GOT3 (cell line): ENCODE data around the gene KY.

ENCODE experiments used
- DNase-seq: peaks from one replicate; lab custom pipeline; 2025; ENCODE audit warnings: mixed read lengths; lab: John Stamatoyannopoulos, UW

KY gene

GRCh38 chr3:134650431-134651346 lies at the start of gene KY:
TSS of gene KY (minus strand) at chr3:134651022. CDS start at chr3:134650960, 62 bp downstream.
- DNase-seq = peak; percentile 65

- no peak for DNase-seq
These were observed 48.9 kb upstream of the KY start for GRCh38 chr3:134699721-134700120.

GRCh38 chr3:134699141-134699711 lies 48.4 kb upstream of the KY start:
- DNase-seq = no peak

- DNase-seq = no peak
These were observed 47.2 kb upstream of the KY start for GRCh38 chr3:134697830-134698689.

DNA sequence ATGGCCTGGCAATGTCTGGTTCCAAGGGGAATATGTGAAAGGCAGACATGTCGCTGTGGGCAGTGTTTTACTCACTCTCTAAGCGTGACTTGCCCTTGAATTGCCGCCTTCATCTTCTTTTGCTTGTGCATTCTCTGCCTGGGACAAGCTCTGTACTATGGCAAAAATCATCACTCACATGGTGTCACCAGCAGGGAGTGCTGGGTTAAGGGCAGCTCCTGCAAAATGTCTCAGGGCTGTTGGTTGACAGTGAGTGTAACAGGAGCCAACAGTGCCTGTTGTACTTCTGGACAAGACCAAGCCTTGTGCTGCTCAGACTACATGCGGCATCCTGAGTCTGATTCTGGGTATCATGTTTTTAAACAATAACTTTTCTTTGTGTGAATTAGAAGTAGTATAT lies 45.3 kb upstream of the KY start:
- DNase-seq = no peak

- no peak for DNase-seq
These were observed 44.2 kb upstream of the KY start for GRCh38 chr3:134694946-134695543.

GRCh38 chr3:134694466-134694865 lies 43.6 kb upstream of the KY start:
- DNase-seq = no peak

DNA sequence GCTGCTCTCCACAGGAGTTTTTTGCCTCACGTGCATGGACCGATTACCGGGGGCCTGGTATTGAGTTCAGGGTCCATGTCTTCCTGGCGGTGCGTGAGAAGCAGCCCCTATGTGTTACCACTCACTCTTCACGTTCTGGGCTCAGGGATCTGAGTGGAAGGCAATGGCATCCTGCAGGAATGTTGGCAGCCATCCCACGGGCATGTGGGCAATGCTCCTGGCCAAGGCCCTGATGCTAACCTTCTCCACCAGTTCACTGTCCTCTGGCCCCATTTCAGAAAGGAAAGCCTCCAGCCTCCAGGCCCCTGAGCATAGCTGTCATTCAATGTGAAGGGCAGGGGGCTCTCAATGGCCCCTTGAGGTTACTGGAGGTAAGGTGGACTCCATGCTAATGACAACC lies 43.0 kb upstream of the KY start:
- DNase-seq = no peak

DNA sequence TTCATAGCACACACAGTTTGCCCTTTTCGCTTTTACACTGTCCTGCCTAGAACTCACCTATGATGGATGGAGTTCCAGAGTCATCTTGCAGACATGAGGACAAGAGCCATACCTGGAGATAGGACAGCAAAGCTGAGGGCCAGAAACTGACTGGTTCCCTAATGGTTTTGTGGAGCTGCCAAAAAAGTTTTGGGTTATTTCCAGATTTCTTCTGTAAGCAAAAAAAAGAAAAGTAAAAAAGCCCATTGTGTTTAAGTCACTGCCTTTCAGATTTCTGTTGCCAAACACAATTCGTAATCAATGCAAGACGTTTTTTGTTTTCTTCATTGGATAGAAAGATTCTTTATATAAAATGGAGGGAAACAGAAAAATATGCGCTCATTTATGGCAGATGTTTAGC lies 42.4 kb upstream of the KY start:
- DNase-seq = no peak

DNA sequence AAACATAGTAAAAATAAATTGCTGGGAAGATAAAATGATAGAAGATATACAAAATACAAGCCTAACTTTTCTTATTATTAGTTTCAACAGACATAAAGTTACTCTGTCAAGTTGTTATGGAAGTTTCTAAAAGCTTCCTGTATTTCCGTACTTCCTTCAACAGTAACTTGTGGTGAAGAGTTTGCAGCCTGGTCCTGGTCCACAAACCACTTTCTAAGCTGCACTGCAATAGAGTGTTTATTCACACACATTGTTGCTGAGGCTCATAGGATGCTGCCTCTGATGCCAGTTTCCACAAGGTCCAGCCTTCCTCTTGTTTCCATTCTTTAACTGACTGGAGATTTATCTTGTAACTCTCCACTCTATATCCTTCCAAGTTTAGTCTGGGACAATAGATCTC lies 39.4 kb upstream of the KY start:
- DNase-seq = no peak

GRCh38 chr3:134687642-134688041 lies 36.8 kb upstream of the KY start:
- no peak for DNase-seq

DNA sequence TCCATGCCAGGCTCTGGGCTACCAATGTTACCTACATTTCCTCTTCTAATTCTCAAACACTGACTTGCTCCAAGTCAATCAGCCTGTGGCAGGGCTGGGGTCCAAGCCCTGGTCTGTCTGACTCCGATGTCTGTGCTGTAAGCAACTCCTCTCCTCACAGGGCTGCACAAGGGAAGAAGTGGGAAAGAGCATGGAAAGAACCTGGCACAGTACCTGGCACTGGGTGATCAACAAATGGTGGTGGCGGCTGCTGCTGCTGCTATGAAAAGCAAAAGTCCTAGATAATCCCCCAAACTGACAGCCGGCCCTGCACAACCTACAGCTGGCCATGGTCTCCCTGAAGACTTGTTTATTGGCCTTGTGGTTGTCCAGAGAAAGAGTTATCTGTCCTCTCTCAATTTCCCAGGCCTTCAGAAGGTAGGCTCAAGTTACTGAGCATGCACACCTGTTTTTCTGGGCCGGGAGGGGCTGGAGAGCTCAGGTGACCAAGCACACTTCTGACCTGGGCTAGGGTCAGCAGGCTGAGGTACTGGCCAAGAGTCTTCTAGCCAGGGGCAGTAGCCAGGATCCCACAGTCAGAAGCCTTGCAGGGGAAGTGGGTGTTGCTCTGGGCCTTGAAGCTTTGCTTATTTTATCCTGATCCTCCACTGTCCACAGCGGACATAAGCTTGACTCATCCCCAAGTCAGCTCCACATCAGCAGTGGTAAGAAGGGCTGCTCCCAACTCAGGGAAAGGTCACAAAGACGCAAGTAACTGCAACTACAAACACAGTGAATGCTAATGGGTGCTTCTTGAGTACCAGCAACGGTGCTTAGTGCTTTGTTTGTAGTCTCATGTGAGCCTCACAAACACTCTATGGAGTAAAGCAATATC lies 35.3 kb upstream of the KY start:
- DNase-seq = no peak

GRCh38 chr3:134682196-134682880 lies 31.5 kb upstream of the KY start:
- no peak for DNase-seq

- no peak for DNase-seq
These were observed 30.7 kb upstream of the KY start for GRCh38 chr3:134681522-134681900.

DNA sequence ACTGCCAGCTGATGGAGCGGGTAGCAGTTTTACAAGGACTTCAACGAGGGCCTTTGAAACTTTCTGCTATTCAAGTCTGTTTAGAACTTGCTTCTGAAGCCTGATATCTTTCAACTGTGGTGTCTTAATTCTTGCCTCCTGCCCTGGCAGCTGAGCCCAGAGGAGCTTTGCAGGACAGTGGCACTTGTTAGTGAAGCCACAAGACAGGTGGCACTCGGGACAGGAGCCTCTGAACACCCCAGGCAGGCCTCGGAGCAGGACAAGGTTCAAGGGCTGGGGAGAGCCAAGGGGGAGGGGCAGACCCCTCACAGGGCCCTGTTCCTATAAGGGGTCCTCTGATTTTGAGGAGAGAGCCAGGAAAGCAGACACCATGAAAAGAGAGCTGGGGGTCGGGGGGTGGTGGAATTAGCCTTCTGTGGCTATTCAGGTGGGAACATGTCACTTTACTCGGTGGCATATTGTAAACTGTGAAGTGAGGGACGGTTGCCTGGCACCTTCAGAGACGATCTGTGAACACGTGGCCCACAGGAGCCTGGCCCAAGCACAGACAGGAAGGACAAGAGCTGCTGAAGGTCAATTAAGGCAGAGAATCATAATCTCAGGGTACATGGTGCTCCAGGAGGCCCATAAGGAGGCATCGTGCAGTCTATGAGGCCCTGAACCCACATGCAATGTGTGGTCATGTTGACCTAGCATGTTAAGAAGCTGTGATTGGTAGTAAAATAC lies 30.1 kb upstream of the KY start:
- no peak for DNase-seq

DNA sequence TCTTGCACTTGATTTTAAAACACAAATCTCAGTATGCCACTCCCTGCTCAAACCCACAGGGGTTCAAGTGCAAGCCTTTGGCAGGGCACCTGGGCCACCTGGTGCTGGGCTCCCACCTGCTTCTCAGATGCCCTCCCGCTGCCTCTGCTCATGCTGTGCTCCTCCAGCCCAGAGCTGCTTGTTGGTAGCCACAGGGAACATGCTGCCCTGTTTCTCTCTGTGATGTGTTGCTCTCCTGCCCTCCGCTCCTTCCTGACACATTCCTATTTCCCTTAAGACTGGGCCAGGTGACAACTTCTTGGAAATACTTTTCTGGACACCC lies 27.1 kb upstream of the KY start:
- no peak for DNase-seq

DNA sequence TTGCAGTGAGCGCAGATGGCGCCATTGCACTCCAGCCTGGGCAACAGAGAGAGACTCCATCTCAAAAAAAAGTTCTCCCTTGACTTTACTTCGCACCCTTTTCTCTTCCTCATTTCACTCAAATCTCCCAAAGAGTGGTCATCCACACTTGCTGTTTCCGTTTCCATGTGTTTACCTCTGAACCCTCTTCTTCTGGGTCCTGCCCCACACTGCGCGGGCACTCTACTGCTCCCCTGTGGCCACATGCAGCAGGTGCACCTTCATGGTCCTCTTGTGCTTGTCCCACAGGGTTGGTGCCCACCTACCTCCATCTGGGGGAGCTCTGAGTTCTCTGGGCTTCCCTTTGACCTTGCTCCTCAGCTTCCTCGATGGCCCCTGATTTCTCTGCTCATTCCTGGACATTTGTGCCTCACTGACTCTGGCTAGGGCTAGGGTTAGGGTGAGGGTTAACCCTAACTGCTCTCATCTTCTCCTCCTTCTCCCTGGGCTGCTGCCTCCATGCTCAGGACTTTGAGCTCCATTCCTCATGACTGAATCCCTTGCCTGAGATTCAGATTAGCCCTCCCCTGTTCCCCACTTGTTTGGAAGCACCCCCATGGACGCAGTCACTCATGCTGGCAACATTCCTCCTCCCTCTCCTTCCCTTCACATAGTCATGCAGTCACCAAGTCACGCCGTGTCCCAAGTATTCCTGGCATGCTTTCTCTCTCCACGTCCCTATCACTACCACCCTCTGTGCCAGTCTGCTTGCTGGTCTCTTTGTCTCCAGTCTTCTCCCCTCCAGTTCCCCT lies 26.6 kb upstream of the KY start:
- DNase-seq = no peak

GRCh38 chr3:134675726-134676256 lies 25.0 kb upstream of the KY start:
- DNase-seq = no peak

GRCh38 chr3:134672571-134672970 lies 21.7 kb upstream of the KY start:
- no peak for DNase-seq
